Non-pigmented ciliary epithelial cell (primary cell): ENCODE data around the gene MEOX2.

ENCODE experiments used
- DNase-seq: peaks from one replicate; pipeline ENCODE4 v3.0.0-alpha.2; 2010; ENCODE audit warnings: low read depth

MEOX2 gene

DNA sequence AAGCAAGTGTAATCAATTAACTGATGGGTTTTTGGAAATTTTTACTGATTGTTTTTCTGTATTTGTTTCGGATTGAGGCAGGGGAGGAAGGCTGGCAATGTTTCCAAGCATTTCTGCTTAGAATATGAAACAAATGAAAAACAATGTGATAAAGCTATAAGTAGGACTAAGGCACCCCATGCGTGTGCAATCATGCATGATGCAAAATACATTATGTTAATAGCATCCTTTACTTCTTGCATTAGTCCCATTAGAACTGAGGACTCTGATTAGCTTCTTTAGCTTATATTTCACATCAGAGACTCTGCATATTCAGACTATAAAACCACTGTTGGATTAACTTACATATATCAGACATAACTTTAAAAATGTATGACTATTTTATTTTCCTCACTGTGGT is 76.0 kb downstream of the MEOX2 start:
- no peak for DNase-seq

DNA sequence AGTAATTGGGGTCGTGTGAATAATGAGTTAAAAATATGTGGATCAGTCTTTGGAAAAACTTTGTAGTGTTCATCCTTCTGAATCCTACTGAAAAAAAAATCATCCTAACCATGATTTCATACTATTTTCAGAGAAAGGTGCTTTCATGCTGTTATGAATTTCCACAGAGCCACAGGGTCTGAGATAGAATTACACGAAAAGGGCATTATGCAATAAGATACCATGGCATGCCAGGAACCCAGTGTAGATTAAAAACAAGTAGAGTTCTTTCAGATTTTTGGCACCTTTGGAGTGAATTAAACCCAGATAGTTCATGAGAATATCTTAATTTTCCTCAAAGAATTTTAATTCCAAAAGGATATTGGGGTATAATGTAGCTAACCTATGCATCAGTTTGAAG is 77.2 kb downstream of the MEOX2 start:
- no peak for DNase-seq

DNA sequence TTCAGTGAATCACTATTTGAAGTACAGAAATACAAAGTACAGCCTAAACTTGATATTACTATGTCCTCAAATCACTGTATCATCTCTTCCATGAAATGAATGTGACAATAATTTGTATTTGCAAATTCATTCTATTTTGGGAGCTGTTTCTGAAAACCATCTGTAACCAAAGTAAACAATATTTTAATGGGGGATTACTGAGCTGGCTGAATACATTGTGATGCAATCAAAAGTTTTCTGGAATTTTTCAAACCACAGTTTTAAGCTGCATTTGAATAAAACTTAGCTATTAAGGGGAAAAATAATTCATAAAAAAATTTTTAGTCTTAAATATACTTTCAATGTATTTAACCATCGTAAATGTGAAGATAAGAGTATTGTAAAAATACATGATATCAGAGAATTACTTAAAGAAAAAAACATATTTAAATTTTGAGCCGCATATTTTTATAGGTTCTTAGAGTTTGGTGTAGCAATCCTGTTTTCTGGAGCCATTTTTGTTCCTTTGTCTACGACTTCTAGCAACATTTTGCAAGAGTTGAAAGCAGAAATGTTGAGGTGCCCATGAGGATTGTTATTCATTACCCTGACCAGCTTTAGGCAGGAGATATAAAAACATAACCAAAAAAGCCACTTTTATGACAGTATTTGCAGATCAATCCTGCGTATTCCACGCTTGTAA is 78.8 kb downstream of the MEOX2 start:
- no peak for DNase-seq

DNA sequence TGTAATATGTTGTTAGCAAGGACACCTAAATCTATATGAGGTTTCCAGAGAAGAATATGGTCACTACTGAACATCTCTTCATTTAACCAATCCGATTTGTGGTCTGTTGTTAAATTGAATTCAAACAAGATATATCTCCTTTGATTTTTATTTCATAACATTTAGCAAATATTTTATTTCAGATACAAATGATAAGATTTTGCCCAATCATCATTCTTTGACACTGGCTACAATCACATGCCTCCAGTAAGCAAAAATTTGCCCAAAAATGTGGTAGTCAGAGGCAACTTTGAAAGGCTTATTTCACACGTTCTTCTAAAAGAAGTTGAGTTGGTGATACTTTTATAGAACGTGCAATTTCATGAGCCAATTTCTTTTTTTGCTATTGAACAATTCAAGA is 79.9 kb downstream of the MEOX2 start:
- DNase-seq: no peak

- no peak for DNase-seq
Observed at GRCh38 chr7:15604166-15604565, 82.3 kb downstream of the MEOX2 start.

DNA sequence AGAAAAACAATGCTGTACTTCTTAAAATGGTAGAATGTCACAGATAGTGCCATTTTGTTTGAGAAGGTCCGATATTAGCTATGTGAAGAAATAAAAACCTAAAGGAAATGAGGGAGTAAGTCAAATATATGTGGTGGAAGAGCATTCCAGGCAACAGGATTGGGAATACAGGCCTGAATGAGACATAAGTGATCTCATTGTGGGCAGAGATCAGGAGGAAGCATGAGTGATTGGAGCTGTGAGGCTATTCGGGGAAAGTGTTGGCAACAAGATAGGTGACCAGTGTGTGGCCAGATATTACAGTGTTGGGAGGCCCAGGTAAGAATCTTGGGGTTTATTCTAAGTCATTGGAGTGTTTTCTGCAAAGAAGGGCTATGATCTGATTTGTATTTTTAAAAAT is 83.4 kb downstream of the MEOX2 start:
- DNase-seq: peak; percentile 13

- no peak for DNase-seq
Observed at GRCh38 chr7:15602236-15602635, 84.2 kb downstream of the MEOX2 start.

DNA sequence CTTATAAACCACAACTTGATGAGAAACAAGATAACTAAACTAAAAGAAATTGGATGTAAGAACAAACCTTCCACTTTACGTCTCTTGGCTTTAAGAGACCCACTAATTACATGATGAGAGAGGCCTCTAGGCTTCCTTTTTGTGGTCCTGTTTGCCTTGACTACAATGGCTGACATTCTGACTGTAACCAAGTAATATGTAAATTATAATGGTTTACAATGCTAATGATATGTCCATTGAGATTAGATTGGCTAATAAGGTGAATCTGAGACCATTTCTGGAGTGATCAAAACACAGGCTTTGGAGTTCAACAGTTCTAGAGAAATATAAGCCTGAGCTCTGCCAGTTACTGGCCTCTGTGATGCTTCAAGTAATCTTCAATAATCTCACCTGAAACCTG is 85.3 kb downstream of the MEOX2 start:
- DNase-seq: no peak

DNA sequence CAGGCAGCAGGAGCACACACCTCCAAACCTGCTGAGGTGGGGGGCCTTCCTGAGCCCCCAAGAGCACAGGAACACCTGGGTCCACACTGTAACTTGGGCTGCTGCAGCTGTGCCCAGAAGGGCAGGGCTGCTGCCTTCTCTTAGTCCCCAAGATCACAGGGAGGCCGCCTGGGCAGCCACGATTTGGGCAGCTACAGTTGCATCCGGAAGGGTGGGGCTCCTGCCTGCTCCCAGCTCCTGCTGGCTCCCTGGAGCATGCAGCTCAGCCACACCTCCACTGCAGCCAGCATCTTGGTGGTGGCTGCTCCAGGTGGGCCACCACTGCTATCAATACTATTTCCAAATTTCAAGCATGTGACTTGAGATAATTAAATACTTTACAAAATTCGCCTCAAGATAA is 86.2 kb downstream of the MEOX2 start:
- DNase-seq: no peak

DNA sequence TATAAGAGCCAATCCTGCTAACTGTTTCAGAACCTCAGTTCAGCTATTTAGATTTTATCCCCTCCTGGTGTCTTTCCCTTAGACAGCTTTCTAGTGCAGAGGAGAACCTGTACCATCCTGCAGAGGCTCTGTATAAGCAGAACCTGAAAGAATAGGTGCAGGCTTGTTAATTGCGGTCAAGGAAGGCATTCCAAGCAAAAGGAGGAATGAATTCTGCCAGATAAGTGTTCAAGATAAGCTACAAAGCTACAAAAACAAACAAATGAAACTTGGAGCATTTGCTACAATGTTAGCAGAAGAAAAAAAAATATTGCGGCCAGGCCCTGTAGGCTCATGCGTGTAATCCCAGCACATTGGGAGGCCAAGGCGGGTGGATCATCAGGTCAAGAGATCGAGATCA is 92.0 kb downstream of the MEOX2 start:
- no peak for DNase-seq

DNA sequence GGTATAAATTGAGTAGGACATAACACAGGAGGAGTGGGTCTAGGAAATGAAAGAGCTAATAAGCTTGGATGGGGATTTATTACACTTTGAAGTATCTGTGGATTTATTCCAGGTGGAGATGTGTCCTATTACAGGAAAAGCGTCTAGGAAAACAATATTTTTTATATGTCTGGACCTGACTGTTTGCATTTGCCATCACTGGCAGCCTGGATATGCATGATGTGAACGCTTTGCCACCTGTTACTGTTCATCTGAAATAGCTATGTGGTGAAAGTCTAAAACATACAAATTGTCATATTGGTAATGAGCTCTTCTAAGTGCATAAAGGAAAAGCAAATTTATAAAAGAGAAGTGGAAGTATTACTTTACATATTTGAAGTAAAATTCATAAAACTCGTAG is 93.1 kb downstream of the MEOX2 start:
- DNase-seq: no peak

DNA sequence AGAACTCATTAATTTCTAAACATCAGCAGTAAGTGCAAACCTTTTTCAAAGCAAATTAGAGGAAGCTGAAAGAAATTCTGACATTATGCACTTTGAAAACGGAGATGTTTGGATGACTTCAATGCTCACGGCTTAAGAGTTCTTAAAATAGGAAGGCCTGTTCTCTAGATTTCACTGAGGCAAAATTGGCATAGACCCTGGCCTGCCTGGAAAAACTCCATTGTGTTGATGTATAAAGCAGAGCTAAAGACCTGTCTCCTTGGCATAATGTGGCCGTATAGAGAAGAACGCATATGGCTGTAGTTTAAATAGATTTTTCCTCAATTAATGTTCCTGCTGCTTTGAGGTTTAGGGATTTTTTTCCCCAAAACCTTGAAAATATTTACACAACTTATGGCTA is 100.2 kb downstream of the MEOX2 start:
- no peak for DNase-seq

- DNase-seq: no peak
Observed at GRCh38 chr7:15584575-15584974, 101.9 kb downstream of the MEOX2 start.

- DNase-seq: no peak
Observed at GRCh38 chr7:15582773-15583172, 103.7 kb downstream of the MEOX2 start.

- DNase-seq: no peak
Observed at GRCh38 chr7:15581352-15581951, 105.0 kb downstream of the MEOX2 start.

DNA sequence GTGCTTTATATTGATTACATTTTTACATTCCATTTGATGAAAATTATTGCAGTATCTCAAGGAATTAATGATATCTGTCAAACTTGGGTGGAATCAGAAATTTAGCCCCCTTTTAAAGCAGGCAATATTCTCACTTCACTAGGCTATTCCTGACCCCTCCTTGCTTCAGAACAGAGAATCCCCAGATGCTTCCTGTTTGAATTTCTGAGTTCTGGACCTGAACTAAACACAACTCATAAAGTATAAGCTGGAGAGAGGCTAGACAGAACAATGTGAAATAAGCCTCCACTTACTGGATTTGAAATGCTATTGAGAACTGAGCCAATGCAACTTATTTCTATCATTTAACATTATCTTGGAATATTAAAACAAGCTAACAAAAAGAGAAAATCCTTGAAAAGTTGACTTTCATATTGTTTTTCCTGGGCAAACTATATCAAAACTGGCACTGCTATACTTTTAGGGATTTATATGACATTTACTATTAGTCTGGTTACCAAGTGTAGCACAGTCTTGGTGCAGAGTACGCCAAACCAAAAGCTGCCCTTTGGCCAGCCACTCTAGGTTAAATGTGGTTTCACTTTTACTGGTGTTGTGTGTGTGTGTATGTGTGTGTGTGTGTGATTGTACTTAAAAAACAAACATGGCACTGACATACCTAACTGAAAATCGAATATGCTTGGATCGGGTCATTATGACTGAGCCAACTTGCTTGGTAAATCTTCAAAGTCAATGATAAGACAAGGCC is 105.7 kb downstream of the MEOX2 start:
- DNase-seq: no peak

- DNase-seq: no peak
Observed at GRCh38 chr7:15577600-15577999, 108.9 kb downstream of the MEOX2 start.

- no peak for DNase-seq
Observed at GRCh38 chr7:15571301-15571878, 115.1 kb downstream of the MEOX2 start.

DNA sequence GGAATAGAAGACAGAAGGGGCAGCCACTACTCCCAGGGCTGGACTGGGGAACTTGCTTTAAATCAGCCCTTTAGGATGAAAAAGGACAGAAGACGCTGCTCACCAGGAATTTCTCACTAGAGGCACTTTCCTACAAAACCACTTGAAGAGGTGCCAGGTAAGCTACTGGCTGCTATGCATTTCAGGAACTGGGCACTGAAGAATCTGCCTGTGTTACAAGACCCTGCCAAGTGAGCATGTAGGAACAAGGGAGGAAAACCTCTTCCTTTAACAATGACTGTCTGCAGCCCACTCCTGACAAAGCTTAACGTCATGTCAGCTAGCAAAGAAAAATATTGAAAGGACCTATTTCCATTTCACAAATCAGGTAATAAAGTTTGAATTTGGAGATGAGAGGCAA is 118.8 kb downstream of the MEOX2 start:
- DNase-seq: no peak

DNA sequence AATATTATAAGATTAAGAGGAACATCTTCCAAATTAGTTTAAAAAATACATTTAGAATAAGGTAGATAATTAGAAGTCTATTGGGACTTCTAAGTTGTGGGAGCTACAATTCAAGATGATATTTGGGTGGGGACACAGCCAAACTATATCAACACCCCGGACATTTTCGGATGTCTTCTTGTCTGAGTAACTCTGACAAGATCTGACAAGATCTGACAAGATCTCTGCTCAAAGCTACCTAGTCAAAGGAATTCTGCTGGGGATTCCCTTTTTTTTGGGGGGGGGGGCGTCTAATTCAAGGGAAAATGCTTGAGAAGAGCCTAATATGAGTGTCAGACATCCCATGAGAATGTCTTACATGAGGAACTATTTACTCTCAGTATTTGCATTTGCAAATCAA is 119.4 kb downstream of the MEOX2 start:
- DNase-seq: no peak

- DNase-seq: no peak
Observed at GRCh38 chr7:15566476-15566875, 120.0 kb downstream of the MEOX2 start.

- no peak for DNase-seq
Observed at GRCh38 chr7:15561835-15562234, 124.6 kb downstream of the MEOX2 start, which contains the start of gene AGMO. Gene AGMO (minus strand): TSS chr7:15562015.
